ENCODE results near the gene OMA1. TPM values are rescaled to one million over a fixed set of nuclear protein-coding genes. Genes with fewer than 3 reads are reported as not detected.
"Not testable (repeated sequence)": the region's sequence is repeated elsewhere in the genome, so short reads cannot be mapped to it uniquely, and the experiment has no call there.

OMA1 gene
- polyA plus RNA-seq, 1 donor (not counting 4 experiments of a cell fraction or from before 2014, with no cell fraction given): 16.3 TPM

GRCh38 chr1:58551186-58552140 lies 4.9 kb upstream of the OMA1 start:
- no peak overlapping the region for H2AFZ ChIP-seq (ENCODE audit: control insufficient read depth, low read length)
- DNase-seq (ENCODE audit: low read depth, low spot score) (no peak), FAIRE-seq (no peak)
- H3K4me1 ChIP-seq (ENCODE audit: control insufficient read depth, extremely low read depth, insufficient read depth, low read length): no peaks in the 10 kb centered on the region
- H3K4me3 ChIP-seq (ENCODE audit: control insufficient read depth in 2 of 3, extremely low read depth in 1 of 3, insufficient read depth in 2 of 3, low read depth in 1 of 3, low read length in 3 of 3): no peak overlapping the region
- no peaks in the 10 kb centered on the region for H3K36me3 ChIP-seq (ENCODE audit: control insufficient read depth in 2 of 2, extremely low read depth in 1 of 2, insufficient read depth in 2 of 2, low read length in 2 of 2)
- no peak overlapping the region for H3K9ac ChIP-seq (ENCODE audit: control insufficient read depth, extremely low read depth, insufficient read depth, low read length)
- TF ChIP-seq EZH2 (IDR thresholded peaks at IDR 0.05; ENCODE audit: low read length): no peak
- TF ChIP-seq, protein P1, sequence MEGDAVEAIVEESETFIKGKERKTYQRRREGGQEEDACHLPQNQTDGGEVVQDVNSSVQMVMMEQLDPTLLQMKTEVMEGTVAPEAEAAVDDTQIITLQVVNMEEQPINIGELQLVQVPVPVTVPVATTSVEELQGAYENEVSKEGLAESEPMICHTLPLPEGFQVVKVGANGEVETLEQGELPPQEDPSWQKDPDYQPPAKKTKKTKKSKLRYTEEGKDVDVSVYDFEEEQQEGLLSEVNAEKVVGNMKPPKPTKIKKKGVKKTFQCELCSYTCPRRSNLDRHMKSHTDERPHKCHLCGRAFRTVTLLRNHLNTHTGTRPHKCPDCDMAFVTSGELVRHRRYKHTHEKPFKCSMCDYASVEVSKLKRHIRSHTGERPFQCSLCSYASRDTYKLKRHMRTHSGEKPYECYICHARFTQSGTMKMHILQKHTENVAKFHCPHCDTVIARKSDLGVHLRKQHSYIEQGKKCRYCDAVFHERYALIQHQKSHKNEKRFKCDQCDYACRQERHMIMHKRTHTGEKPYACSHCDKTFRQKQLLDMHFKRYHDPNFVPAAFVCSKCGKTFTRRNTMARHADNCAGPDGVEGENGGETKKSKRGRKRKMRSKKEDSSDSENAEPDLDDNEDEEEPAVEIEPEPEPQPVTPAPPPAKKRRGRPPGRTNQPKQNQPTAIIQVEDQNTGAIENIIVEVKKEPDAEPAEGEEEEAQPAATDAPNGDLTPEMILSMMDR (optimal IDR thresholded peaks at IDR 0.05 in 1 of 3, IDR thresholded peaks at IDR 0.05 in 1 of 3, conservative IDR thresholded peaks at IDR 0.05 in 1 of 3; ENCODE audit: extremely low read depth in 1 of 3, insufficient read depth in 2 of 3, low read length in 3 of 3): no peak
- no peak overlapping the region for H3K4me2 ChIP-seq (ENCODE audit: control insufficient read depth, extremely low read depth, insufficient read depth, low read depth, low read length)
- H3K79me2 ChIP-seq (ENCODE audit: control insufficient read depth, insufficient read depth, low read length): no peaks in the 10 kb centered on the region
- no peaks in the 10 kb centered on the region for H3K27me3 ChIP-seq (ENCODE audit: control insufficient read depth, extremely low read depth, insufficient read depth, low read length)
- dilution Hi-C loops (cut with MboI; ENCODE audit: extremely low pct_ligation_motif_present, low sequenced_read_pairs): no loop called here
- no peaks in the 10 kb centered on the region for H3K9me3 ChIP-seq (ENCODE audit: control insufficient read depth, low read depth, low read length)
- H3K27ac ChIP-seq (ENCODE audit: control insufficient read depth, insufficient read depth, low read length): no peak overlapping the region
- H4K20me1 ChIP-seq (ENCODE audit: control insufficient read depth, extremely low read depth, insufficient read depth, low read length): no peaks in the 10 kb centered on the region
- no peaks in the 10 kb centered on the region for H3K9me1 ChIP-seq (ENCODE audit: control insufficient read depth, extremely low read depth, insufficient read depth, low read length)

DNA sequence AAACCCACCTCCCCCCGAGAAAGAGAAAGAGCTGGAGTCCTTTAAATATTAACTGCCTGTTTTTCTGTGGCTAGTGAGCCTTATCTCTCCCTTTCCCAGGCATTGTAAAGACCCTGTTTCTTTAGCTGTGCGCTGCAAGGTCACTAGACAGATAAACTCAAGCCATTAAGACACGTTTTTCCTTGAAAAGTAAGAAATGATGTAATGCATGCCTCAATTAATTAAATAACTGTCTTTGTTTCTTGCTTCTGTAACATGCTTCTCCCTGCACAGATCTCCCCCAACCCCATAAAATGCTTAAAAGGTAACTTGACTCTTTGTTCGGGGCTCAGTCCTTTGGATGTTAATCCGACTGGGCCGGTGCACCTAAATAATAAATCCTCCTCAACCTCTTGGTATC lies 2.8 kb upstream of the OMA1 start:
- H3K9me1 ChIP-seq (ENCODE audit: control insufficient read depth, extremely low read depth, insufficient read depth, low read length); DNase-seq (ENCODE audit: low read depth, low spot score); FAIRE-seq; H3K9ac ChIP-seq (ENCODE audit: control insufficient read depth, extremely low read depth, insufficient read depth, low read length); H4K20me1 ChIP-seq (ENCODE audit: control insufficient read depth, extremely low read depth, insufficient read depth, low read length); H3K79me2 ChIP-seq (ENCODE audit: control insufficient read depth, insufficient read depth, low read length); dilution Hi-C loops (cut with MboI; ENCODE audit: extremely low pct_ligation_motif_present, low sequenced_read_pairs); H3K36me3 ChIP-seq (ENCODE audit: control insufficient read depth in 2 of 2, extremely low read depth in 1 of 2, insufficient read depth in 2 of 2, low read length in 2 of 2); H3K4me1 ChIP-seq (ENCODE audit: control insufficient read depth, extremely low read depth, insufficient read depth, low read length); H3K4me2 ChIP-seq (ENCODE audit: control insufficient read depth, extremely low read depth, insufficient read depth, low read depth, low read length); H2AFZ ChIP-seq (ENCODE audit: control insufficient read depth, low read length); H3K27me3 ChIP-seq (ENCODE audit: control insufficient read depth, extremely low read depth, insufficient read depth, low read length); H3K4me3 ChIP-seq (ENCODE audit: control insufficient read depth in 2 of 3, extremely low read depth in 1 of 3, insufficient read depth in 2 of 3, low read depth in 1 of 3, low read length in 3 of 3); H3K27ac ChIP-seq (ENCODE audit: control insufficient read depth, insufficient read depth, low read length); H3K9me3 ChIP-seq (ENCODE audit: control insufficient read depth, low read depth, low read length): not testable (repeated sequence)

Data from keratinocyte (primary cell).